LNCaP clone FGC (cell line): ENCODE data around the gene FLG2.
A peak's percentile ranks its signal among the peaks of the same experiment; 100 is the strongest.

Experiments
- DNase-seq: peaks from one replicate; pipeline ENCODE4 v3.0.0-alpha.2; 2011; ENCODE audit warnings: low read depth
- H3K4me3 ChIP-seq: 2 replicates; pipeline ENCODE4 v1.5.1; 2011; ENCODE audit warnings: mild to moderate bottlenecking, low read depth, low read length, control low read depth
- TF ChIP-seq, protein P1 (sequence below): IDR thresholded peaks from 2 replicates; pipeline ENCODE4 v1.5.1; 2012; ENCODE audit warnings: mild to moderate bottlenecking; ENCODE audit not compliant: control insufficient read depth, insufficient read depth; ENCODE audit errors: extremely low read depth

FLG2 gene

GRCh38 chr1:152359906-152360305, at the start of gene FLG2:
Gene FLG2 (minus strand): TSS chr1:152360006. CDS start chr1:152358884, 1,122 bp downstream.
- TF ChIP-seq, protein P1, sequence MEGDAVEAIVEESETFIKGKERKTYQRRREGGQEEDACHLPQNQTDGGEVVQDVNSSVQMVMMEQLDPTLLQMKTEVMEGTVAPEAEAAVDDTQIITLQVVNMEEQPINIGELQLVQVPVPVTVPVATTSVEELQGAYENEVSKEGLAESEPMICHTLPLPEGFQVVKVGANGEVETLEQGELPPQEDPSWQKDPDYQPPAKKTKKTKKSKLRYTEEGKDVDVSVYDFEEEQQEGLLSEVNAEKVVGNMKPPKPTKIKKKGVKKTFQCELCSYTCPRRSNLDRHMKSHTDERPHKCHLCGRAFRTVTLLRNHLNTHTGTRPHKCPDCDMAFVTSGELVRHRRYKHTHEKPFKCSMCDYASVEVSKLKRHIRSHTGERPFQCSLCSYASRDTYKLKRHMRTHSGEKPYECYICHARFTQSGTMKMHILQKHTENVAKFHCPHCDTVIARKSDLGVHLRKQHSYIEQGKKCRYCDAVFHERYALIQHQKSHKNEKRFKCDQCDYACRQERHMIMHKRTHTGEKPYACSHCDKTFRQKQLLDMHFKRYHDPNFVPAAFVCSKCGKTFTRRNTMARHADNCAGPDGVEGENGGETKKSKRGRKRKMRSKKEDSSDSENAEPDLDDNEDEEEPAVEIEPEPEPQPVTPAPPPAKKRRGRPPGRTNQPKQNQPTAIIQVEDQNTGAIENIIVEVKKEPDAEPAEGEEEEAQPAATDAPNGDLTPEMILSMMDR: no peak
- no peak within 1 kb of the TSS for H3K4me3 ChIP-seq
- DNase-seq: no peak

DNA sequence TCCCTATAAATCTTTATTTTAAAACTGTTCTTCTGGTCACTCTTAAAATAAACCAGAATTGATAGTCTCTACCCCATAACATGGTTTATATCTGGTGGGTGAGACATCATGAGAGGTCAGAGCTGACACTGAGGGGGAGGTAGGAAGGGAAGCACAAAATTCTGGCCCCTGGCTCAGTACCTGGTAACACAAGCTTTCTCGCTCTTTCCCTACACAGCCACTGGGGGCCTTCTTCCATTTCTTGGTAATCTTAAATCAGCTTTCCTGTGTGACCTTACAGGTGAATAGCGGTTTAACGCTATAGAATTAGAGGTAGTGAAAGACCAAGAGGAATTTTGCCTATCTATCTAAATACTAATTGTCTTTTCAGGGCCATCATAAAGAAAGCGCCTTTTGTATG, 48.9 kb upstream of the FLG2 start:
- TF ChIP-seq, protein P1: no peak
- no peak overlapping the region for H3K4me3 ChIP-seq
- DNase-seq: no peak

- TF ChIP-seq, protein P1: peak; percentile 76
- no peak overlapping the region for H3K4me3 ChIP-seq
- no peak for DNase-seq
Observed at GRCh38 chr1:152398812-152399698, 39.2 kb upstream of the FLG2 start.

GRCh38 chr1:152397474-152397873, 37.7 kb upstream of the FLG2 start:
- TF ChIP-seq, protein P1: peak; percentile 54
- DNase-seq: no peak
- H3K4me3 ChIP-seq: no peak overlapping the region

GRCh38 chr1:152394151-152394550, 34.3 kb upstream of the FLG2 start:
- DNase-seq: no peak
- H3K4me3 ChIP-seq: no peak overlapping the region
- TF ChIP-seq, protein P1: no peak

DNA sequence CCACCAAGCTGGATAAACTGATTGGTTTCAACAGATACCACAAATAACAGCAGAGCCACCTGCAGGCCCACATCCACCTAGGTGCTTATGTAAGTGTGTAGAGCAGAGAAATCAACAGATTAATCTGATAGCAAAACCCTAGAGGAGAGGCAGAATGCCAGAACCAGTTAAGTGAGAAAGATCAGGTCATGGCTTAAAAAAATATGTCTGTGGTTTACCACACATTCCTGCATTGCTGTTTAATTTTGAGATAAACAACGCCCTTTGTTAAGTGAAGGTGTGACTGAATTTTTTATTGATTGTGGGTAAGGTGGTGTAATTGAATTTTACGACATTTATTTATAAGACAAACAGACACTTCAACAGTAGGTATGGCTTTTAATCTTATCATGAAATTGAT, 33.1 kb upstream of the FLG2 start:
- no peak overlapping the region for H3K4me3 ChIP-seq
- TF ChIP-seq, protein P1: peak; percentile 29
- no peak for DNase-seq
